HepG2 (cell line): Measurements from ENCODE around the gene MACROD2. TPM values are rescaled to one million over a fixed set of nuclear protein-coding genes. Genes with fewer than 3 reads are reported as not detected.

Source experiments
- ATAC-seq: fragments of 200-7000 bp; cut with Tn5 transposase; 3 replicates; pipeline ENCODE4 v1.9.1; 2020; ENCODE audit warnings: mild to moderate bottlenecking, moderate library complexity
- BruUV-seq: library from RNA; stranded (reverse); fragments of 400-500 nt; replicated peaks from 2 replicates; lab custom pipeline; 2021; lab: Mats Ljungman, UMichigan
- CTCF ChIA-PET: fragments of 300-600 bp; formaldehyde crosslinking; extraction: SDS; loops from one replicate; lab custom pipeline; 2021; ENCODE audit warnings: low total read pairs, inconsistent platforms, low intra/inter-chr PET ratio; lab: Yijun Ruan, JAX
- POLR2A ChIA-PET: fragments of 350-600 bp; sonication (Branson Sonifier 250); formaldehyde crosslinking; loops from one replicate; lab custom pipeline; 2020; ENCODE audit warnings: antibody characterized with exemption, inconsistent platforms; lab: Yijun Ruan, JAX
- DNase-seq: peaks from one replicate; pipeline ENCODE4 v3.0.0-alpha.2; 2015; ENCODE audit warnings: low spot score
- FAIRE-seq: peaks from 3 replicates; lab custom pipeline; 2011; peaks lifted over from hg19 to GRCh38; lab: Jason Lieb, UNC
- H2AFZ ChIP-seq: one replicate; pipeline ENCODE4 v1.6.1; 2011; ENCODE audit warnings: low read length, inconsistent platforms
- H3K27ac ChIP-seq: fragments of 300-600 bp; 3 replicates; pipeline ENCODE4 v1.8.0; 2011; ENCODE audit warnings: mixed run types, mild to moderate bottlenecking, mixed read lengths, low read length, inconsistent platforms; ENCODE audit not compliant: insufficient read depth; ENCODE audit errors: extremely low read length
- H3K27me3 ChIP-seq, 2 experiments: fragments of 200-600 bp in 1 of 2; 2 replicates in 1 of 2; 3 replicates in 1 of 2; pipeline versions ENCODE4 v1.6.0 to v1.8.0; 2011; ENCODE audit warnings: low read length in 2 of 2, mild to moderate bottlenecking in 2 of 2, moderate library complexity in 2 of 2, inconsistent platforms in 1 of 2; ENCODE audit not compliant: insufficient read depth in 2 of 2, control insufficient read depth in 1 of 2
- H3K36me3 ChIP-seq, 2 experiments: fragments of 200-600 bp in 1 of 2; replicated peaks in 1 of 2; 2 replicates in 1 of 2; 3 replicates in 1 of 2; pipeline versions ENCODE4 v1.5.1 to v1.8.0; 2011; ENCODE audit warnings: low read length in 2 of 2, inconsistent platforms in 1 of 2; ENCODE audit not compliant: insufficient read depth in 2 of 2, control insufficient read depth in 1 of 2
- H3K4me1 ChIP-seq: 2 replicates; pipeline ENCODE4 v1.5.1; 2012; ENCODE audit warnings: low read length, inconsistent platforms; ENCODE audit not compliant: insufficient read depth
- H3K4me2 ChIP-seq: 2 replicates; pipeline ENCODE4 v1.6.0; 2011; ENCODE audit warnings: low read depth, low read length, inconsistent platforms
- H3K4me3 ChIP-seq, 3 experiments: fragments of 200-600 bp in 1 of 3; sonication (generic), shearing (Covaris generic) in 1 of 3; replicated peaks in 1 of 3; 2 replicates each; pipeline ENCODE4 v1.5.1; 2011 to 2016; ENCODE audit warnings: low read length in 3 of 3, inconsistent platforms in 2 of 3, low read depth in 2 of 3, mild to moderate bottlenecking in 2 of 3, control low read depth in 1 of 3, mixed read lengths in 1 of 3; ENCODE audit not compliant: insufficient read depth in 1 of 3
- H3K79me2 ChIP-seq: one replicate; pipeline ENCODE4 v1.6.1; 2011; ENCODE audit warnings: low read length, inconsistent platforms; ENCODE audit not compliant: insufficient read depth
- H3K9ac ChIP-seq: 2 replicates; pipeline ENCODE4 v1.6.0; 2011; ENCODE audit warnings: mild to moderate bottlenecking, low read depth, low read length, inconsistent platforms; ENCODE audit not compliant: insufficient read depth
- H3K9me3 ChIP-seq: 2 replicates; pipeline ENCODE4 v1.5.1; 2012; ENCODE audit warnings: mild to moderate bottlenecking, low read length
- H4K20me1 ChIP-seq: 2 replicates; pipeline ENCODE4 v1.6.0; 2011; ENCODE audit warnings: inconsistent platforms, mild to moderate bottlenecking, low read length, moderate library complexity; ENCODE audit not compliant: insufficient read depth
- BHLHE40 ChIP-seq: IDR thresholded peaks from 2 replicates; pipeline ENCODE4 v1.6.1; 2011; ENCODE audit warnings: low read length, improper control_type of control experiment
- EHMT2 ChIP-seq: fragments of 200-600 bp; sonication (generic); IDR thresholded peaks from 2 replicates; pipeline ENCODE4 v1.7.0; 2017; ENCODE audit warnings: antibody characterized with exemption, low read depth, low read length, borderline replicate concordance
- HOXA3 ChIP-seq: sonication (generic); formaldehyde crosslinking; IDR thresholded peaks from 2 replicates; pipeline ENCODE4 v1.5.0; 2020; ENCODE audit warnings: missing genetic modification reagents
- HOXD1 ChIP-seq: sonication (generic); formaldehyde crosslinking; IDR thresholded peaks from 2 replicates; pipeline ENCODE4 v1.5.0; 2020; ENCODE audit warnings: missing genetic modification reagents
- KMT2A ChIP-seq: sonication (generic); formaldehyde crosslinking; IDR thresholded peaks from 2 replicates; pipeline ENCODE4 v1.4.0; 2020; ENCODE audit warnings: missing genetic modification reagents
- MTERF4 ChIP-seq: sonication (generic); formaldehyde crosslinking; IDR thresholded peaks from 2 replicates; pipeline ENCODE4 v1.8.0; 2023; ENCODE audit warnings: mild to moderate bottlenecking, missing genetic modification reagents
- SETDB1 ChIP-seq: sonication (generic); formaldehyde crosslinking; IDR thresholded peaks from 2 replicates; pipeline ENCODE4 v1.5.1; 2020; ENCODE audit warnings: missing genetic modification reagents, mild to moderate bottlenecking, borderline replicate concordance
- ZNF124 ChIP-seq: sonication (generic); formaldehyde crosslinking; IDR thresholded peaks from 2 replicates; pipeline ENCODE4 v1.4.0; 2020; ENCODE audit warnings: missing genetic modification reagents
- ZNF580 ChIP-seq: IDR thresholded peaks from 2 replicates; pipeline ENCODE4 v1.6.1; 2016; ENCODE audit warnings: low read depth, borderline replicate concordance
- ZNF746 ChIP-seq: sonication (generic); formaldehyde crosslinking; IDR thresholded peaks from 2 replicates; pipeline ENCODE4 v1.8.0; 2022; ENCODE audit warnings: mild to moderate bottlenecking, missing genetic modification reagents
- ZSCAN20 ChIP-seq: sonication (generic); formaldehyde crosslinking; IDR thresholded peaks from 2 replicates; pipeline ENCODE4 v1.4.0; 2020; ENCODE audit warnings: missing genetic modification reagents, mild to moderate bottlenecking, borderline replicate concordance
- WGBS: methylation state at CpG from one replicate; pipeline ENCODE4 v1.1.6; 2017; ENCODE audit warnings: low lambda C conversion rate; 5-methylcytosine and 5-hydroxymethylcytosine counted together
- in situ Hi-C: cut with HindIII; loops from 2 replicates; pipeline ENCODE4 v1.10.0; 2017; ENCODE audit warnings: low pct_unique_long_range_greater_than_20kb; ENCODE audit not compliant: extremely low pct_ligation_motif_present
- intact Hi-C: fragments of 100-400 bp; cut with micrococcal nuclease; formaldehyde crosslinking; loops from one replicate; pipeline ENCODE4 v1.10.0; 2022; ENCODE audit not compliant: unreplicated experiment
- polyA plus RNA-seq, 8 experiments: library from polyadenylated mRNA; depleted of rRNA in 3 of 8; stranded (reverse) in 7 of 8; unstranded in 1 of 8; fragments of >200 nt; fragmentation: Illumina TruSeq in 4 of 8; extraction: Trizol in 4 of 8; gene quantifications; 2 replicates each; pipeline versions ENCODE4 v1.2.1 to v1.2.3, GENCODE V29; 2011 to 2016; ENCODE audit warnings: low read depth in 4 of 8, missing spikeins in 1 of 8, mixed read lengths in 1 of 8; ENCODE audit not compliant: insufficient read depth in 1 of 8
- total RNA-seq, 5 experiments: library from RNA; depleted of rRNA; stranded (reverse); fragments of >200 nt; fragmentation: Illumina TruSeq; extraction: Trizol; gene quantifications; 2 replicates each; pipeline ENCODE4 v1.2.3, GENCODE V29; 2016; ENCODE audit warnings: low read depth in 1 of 5
- TF ChIP-seq, protein P1 (sequence below): sonication (generic); formaldehyde crosslinking; IDR thresholded peaks from 2 replicates; pipeline ENCODE4 v1.5.1; 2020; ENCODE audit warnings: missing genetic modification reagents, mild to moderate bottlenecking, borderline replicate concordance

The MACROD2 gene
- total and polyA plus RNA-seq, 2 of the 13 experiments (the other 11 are each of a cell fraction or from before 2014, with no cell fraction given), result 0.13 to 0.51 TPM

DNA sequence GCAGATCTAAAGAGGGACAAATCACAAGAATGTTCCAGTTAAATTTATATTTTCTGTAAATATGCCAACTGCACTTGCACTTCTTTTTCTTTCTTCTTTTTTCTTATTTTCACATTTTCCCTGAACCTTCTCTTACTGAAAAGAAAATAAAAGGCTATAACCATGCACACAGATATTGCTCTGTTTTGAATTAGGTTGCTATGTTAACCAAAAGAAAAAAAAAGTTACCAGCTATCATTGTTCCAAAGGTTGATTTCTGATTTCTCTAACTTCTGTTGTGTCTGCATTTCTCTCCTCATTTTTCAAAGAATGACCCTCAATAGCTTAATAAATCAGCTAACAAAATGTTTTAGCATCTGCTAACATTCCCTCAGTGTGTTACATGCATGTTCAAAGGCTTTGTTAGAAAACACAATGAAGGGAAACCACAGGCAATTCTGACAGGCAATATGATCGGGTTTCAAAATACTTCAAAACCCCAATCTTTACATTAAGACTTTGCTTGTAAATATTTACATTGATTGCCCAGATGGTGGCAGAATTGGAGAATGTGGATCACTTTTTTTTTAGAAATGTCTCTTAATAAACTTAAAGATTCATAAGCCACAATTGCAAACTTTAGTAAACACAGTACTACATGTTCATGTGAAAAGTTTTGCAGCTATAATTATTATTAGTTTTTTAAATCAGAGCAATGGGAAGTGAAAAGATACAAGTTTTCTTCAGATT lies 1270.4 kb downstream of the MACROD2 start:
- H3K27ac ChIP-seq, result no peak overlapping the region
- H4K20me1 ChIP-seq, result no peaks in the 10 kb centered on the region
- ATAC-seq (no peak), FAIRE-seq (no peak), DNase-seq (no peak)
- intact Hi-C loops (no loop called here), in situ Hi-C loops (no loop called here)
- 0% methylated on average over 1 of the region's 1 CpG for WGBS
- no peak overlapping the region for H3K4me3 ChIP-seq
- no peak overlapping the region for H3K4me2 ChIP-seq
- no peaks in the 10 kb centered on the region for H3K79me2 ChIP-seq
- POLR2A ChIA-PET, result no interaction called here
- peaks cover 86% of the 10 kb centered on the region for H3K9me3 ChIP-seq
- H3K4me1 ChIP-seq, result no peaks in the 10 kb centered on the region
- BruUV-seq, result no TSS peak
- no peak for TF ChIP-seq HOXA3
- no peak for TF ChIP-seq MTERF4 (CRISPR knock-in tag)
- TF ChIP-seq BHLHE40, result no peak
- TF ChIP-seq, protein P1, sequence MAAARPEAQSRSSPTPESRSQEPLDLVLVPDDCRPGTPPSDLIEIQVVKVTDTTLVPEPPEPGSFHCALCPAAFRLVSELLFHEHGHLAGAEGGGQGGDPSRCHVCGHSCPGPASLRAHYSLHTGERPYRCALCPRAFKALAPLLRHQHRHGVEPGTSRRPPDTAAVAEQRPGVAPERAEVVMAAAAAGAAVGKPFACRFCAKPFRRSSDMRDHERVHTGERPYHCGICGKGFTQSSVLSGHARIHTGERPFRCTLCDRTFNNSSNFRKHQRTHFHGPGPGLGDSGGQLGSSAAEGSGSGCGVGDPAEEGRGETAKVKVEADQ (CRISPR knock-in tag), result no peak
- TF ChIP-seq SETDB1 (CRISPR knock-in tag), result no peak
- no peak for TF ChIP-seq ZNF746
- TF ChIP-seq EHMT2, result no peak
- TF ChIP-seq HOXD1 (CRISPR knock-in tag), result no peak
- TF ChIP-seq ZNF580 (CRISPR knock-in tag), result no peak
- no peak for TF ChIP-seq ZNF124
- TF ChIP-seq ZSCAN20 (CRISPR knock-in tag), result no peak
- no peak for TF ChIP-seq KMT2A
- H3K9ac ChIP-seq, result no peak overlapping the region
- CTCF ChIA-PET, result no interaction called here
- H2AFZ ChIP-seq, result no peak overlapping the region
- no peaks in the 10 kb centered on the region for H3K36me3 ChIP-seq
- H3K27me3 ChIP-seq, result no peaks in the 10 kb centered on the region
